ENCODE data around the gene FPR2. TPM values are rescaled to one million over a fixed set of nuclear protein-coding genes. Genes with fewer than 3 reads are reported as not detected.

Gene FPR2
- total RNA-seq, 1 experiment from 2014 or later: not detected

DNA sequence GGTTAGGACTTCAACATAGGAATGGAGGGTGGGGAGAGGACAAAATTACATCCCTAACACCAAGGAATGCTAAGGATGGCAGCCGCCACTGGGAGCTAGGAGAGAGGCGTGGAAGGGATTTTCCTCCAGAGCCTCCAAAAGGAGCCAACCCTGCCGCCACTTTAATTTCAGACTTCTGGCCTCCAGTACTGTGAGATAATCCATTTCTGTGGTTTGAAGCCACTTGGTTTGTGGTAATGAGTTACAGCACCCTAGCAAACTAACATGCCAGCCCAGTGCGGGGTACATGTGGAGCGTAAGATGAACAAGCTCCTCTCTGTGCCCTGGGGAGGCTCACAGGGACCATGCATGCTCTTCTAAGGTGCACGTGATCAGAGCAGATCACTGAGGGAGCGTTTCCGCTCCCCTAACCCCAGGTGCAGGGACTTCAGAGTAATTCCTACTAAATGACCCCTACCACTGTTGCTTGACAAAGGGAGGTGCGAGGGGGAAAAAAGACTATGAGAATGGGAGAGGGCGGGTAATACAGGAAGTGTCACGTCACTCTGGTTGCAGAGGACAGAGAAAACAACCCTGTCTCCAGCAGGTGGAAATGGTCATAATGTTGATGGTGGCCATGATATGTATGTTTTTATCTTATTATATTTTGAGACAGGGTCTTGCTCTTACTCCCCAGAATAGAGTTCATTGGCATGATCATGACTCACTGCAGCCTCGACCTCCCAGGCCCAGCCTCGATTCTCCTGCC lies 21.3 kb upstream of the FPR2 start:
- no peaks in the 10 kb centered on the region; the same call in none of the 2 replicates for H3K9me3 ChIP-seq
- no peak overlapping the region for H3K4me3 Mint-ChIP-seq (ENCODE audit: unreplicated experiment)
- no peak for DNase-seq
- no peaks in the 10 kb centered on the region; the same call in 1 of the 2 replicates for H3K27me3 ChIP-seq (replicated peaks; ENCODE audit: control insufficient read depth, insufficient read depth, low read length)
- H3K36me3 ChIP-seq (ENCODE audit: control insufficient read depth, insufficient read depth, low read length): no peaks in the 10 kb centered on the region
- no peaks in the 10 kb centered on the region for H3K27me3 Mint-ChIP-seq (ENCODE audit: insufficient read depth, unreplicated experiment)
- H3K4me1 ChIP-seq: no peaks in the 10 kb centered on the region
- TF ChIP-seq, protein P1, sequence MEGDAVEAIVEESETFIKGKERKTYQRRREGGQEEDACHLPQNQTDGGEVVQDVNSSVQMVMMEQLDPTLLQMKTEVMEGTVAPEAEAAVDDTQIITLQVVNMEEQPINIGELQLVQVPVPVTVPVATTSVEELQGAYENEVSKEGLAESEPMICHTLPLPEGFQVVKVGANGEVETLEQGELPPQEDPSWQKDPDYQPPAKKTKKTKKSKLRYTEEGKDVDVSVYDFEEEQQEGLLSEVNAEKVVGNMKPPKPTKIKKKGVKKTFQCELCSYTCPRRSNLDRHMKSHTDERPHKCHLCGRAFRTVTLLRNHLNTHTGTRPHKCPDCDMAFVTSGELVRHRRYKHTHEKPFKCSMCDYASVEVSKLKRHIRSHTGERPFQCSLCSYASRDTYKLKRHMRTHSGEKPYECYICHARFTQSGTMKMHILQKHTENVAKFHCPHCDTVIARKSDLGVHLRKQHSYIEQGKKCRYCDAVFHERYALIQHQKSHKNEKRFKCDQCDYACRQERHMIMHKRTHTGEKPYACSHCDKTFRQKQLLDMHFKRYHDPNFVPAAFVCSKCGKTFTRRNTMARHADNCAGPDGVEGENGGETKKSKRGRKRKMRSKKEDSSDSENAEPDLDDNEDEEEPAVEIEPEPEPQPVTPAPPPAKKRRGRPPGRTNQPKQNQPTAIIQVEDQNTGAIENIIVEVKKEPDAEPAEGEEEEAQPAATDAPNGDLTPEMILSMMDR (IDR thresholded peaks at IDR 0.05; ENCODE audit: insufficient read depth in 1 of 2, low read depth in 1 of 2, low read length in 1 of 2, severe bottlenecking in 1 of 2, unreplicated experiment in 1 of 2): no peak
- no peaks in the 10 kb centered on the region for H3K4me1 Mint-ChIP-seq (ENCODE audit: low read depth, unreplicated experiment)
- ChIA-PET CTCF (no interaction called here), POLR2A (no interaction called here)
- intact Hi-C loops (cut with micrococcal nuclease; ENCODE audit: unreplicated experiment): no loop called here
- no peak overlapping the region for H3K4me3 ChIP-seq (ENCODE audit: low read depth, low read length)
- H3K27ac Mint-ChIP-seq (ENCODE audit: unreplicated experiment): no peak overlapping the region
- no peaks in the 10 kb centered on the region for H3K9me3 Mint-ChIP-seq (ENCODE audit: unreplicated experiment)
- BruUV-seq (replicated peaks): no TSS peak
- H3K36me3 Mint-ChIP-seq (ENCODE audit: insufficient read depth, unreplicated experiment): no peaks in the 10 kb centered on the region

DNA sequence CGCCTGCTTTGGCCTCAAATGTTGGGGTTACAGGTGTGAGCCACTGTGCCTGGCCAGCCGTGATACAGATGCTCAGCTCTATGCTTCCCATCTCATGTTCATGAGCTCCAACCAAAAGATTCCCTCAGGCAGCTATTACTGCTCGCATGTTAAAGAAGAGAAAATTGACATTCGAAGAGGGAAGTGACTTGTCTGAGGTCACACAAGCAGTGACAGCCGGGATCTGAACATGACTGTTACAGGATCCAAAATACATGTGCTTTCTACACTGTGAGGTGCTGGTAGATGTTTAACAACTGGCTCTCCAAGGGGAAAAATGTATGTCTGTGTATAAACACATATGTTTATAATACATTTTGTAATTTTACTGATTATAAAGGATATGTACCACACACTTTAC lies 20.6 kb upstream of the FPR2 start:
- ChIA-PET POLR2A (no interaction called here), CTCF (no interaction called here)
- TF ChIP-seq, protein P1 (IDR thresholded peaks at IDR 0.05; ENCODE audit: insufficient read depth in 1 of 2, low read depth in 1 of 2, low read length in 1 of 2, severe bottlenecking in 1 of 2, unreplicated experiment in 1 of 2): no peak
- Histone ChIP-seq H3K27me3 (replicated peaks; ENCODE audit: control insufficient read depth, insufficient read depth, low read length) (no peaks in the 10 kb centered on the region; the same call in 1 of the 2 replicates), H3K4me3 (ENCODE audit: low read depth, low read length) (no peak overlapping the region), H3K4me1 (no peaks in the 10 kb centered on the region), H3K9me3 (no peaks in the 10 kb centered on the region; the same call in none of the 2 replicates), H3K36me3 (ENCODE audit: control insufficient read depth, insufficient read depth, low read length) (no peaks in the 10 kb centered on the region)
- Mint-ChIP-seq H3K27me3 (ENCODE audit: insufficient read depth, unreplicated experiment) (peaks cover under 1% of the 10 kb centered on the region), H3K27ac (ENCODE audit: unreplicated experiment) (no peak overlapping the region), H3K4me1 (ENCODE audit: low read depth, unreplicated experiment) (no peaks in the 10 kb centered on the region), H3K4me3 (ENCODE audit: unreplicated experiment) (no peak overlapping the region), H3K36me3 (ENCODE audit: insufficient read depth, unreplicated experiment) (no peaks in the 10 kb centered on the region), H3K9me3 (ENCODE audit: unreplicated experiment) (peaks cover 4% of the 10 kb centered on the region)
- no peak for DNase-seq
- intact Hi-C loops (cut with micrococcal nuclease; ENCODE audit: unreplicated experiment): no loop called here
- no TSS peak for BruUV-seq (replicated peaks)

DNA sequence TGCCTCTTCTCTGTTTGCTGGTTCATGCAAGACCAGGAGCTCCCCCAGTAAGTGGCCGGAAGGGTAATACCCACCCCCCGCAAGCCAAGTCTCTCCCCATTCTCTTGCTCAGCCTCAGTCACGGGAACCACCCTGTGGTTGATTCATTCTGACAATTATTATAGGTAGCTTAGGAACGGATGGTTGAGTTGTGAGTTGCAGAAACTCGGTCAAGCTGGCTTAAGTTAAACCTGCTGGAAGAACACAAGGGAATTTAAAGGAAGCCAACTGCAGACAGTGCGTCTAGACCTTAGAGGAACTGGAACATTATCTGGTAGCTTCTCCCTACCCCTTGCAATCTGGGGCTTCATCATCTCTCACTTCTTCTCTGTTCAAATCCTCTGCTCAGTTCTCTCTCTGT lies 18.2 kb upstream of the FPR2 start:
- ChIA-PET POLR2A (no interaction called here), CTCF (no interaction called here)
- Histone ChIP-seq H3K36me3 (ENCODE audit: control insufficient read depth, insufficient read depth, low read length) (no peaks in the 10 kb centered on the region), H3K27me3 (replicated peaks; ENCODE audit: control insufficient read depth, insufficient read depth, low read length) (no peaks in the 10 kb centered on the region; the same call in 1 of the 2 replicates), H3K4me1 (no peaks in the 10 kb centered on the region), H3K4me3 (ENCODE audit: low read depth, low read length) (no peak overlapping the region), H3K9me3 (no peaks in the 10 kb centered on the region; the same call in none of the 2 replicates)
- no peak for DNase-seq
- TF ChIP-seq, protein P1 (IDR thresholded peaks at IDR 0.05; ENCODE audit: insufficient read depth in 1 of 2, low read depth in 1 of 2, low read length in 1 of 2, severe bottlenecking in 1 of 2, unreplicated experiment in 1 of 2): no peak
- intact Hi-C loops (cut with micrococcal nuclease; ENCODE audit: unreplicated experiment): no loop called here
- Mint-ChIP-seq H3K4me3 (ENCODE audit: unreplicated experiment) (no peak overlapping the region), H3K27me3 (ENCODE audit: insufficient read depth, unreplicated experiment) (peaks cover 2% of the 10 kb centered on the region), H3K9me3 (ENCODE audit: unreplicated experiment) (peaks cover 15% of the 10 kb centered on the region), H3K36me3 (ENCODE audit: insufficient read depth, unreplicated experiment) (no peaks in the 10 kb centered on the region), H3K27ac (ENCODE audit: unreplicated experiment) (no peak overlapping the region), H3K4me1 (ENCODE audit: low read depth, unreplicated experiment) (no peaks in the 10 kb centered on the region)
- no TSS peak for BruUV-seq (replicated peaks)
